ENCODE data around the gene SLC7A8.

The SLC7A8 gene

GRCh38 chr14:23099212-23099861 lies 84.1 kb downstream of the SLC7A8 start:
- no peak overlapping the region for H3K4me3 ChIP-seq (replicated peaks; ENCODE audit: insufficient read depth, low read length)
- no peak overlapping the region for H3K27ac ChIP-seq (replicated peaks)

DNA sequence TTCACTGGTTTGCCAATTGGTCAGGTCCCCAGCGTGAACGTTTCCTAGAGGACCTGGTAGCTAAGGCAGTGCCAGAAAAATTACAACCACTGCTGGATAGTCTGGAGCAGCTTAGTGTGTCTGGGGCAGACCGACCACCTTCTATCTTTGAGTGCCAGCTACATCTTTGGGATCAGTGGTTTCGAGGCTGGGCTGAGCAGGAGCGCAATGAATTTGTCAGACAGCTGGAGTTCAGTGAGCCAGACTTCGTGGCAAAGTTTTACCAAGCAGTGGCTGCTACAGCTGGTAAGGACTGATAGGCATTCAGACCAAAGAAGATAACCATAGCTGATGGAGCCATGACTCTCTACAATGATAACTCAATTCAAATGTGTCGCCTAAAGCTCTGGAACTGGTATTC lies 85.7 kb downstream of the SLC7A8 start:
- no peak for DNase-seq (ENCODE audit: low read depth in 1 of 2, low spot score in 1 of 2)
- Histone ChIP-seq H3K27ac (replicated peaks) (no peak overlapping the region), H3K27me3 (ENCODE audit: insufficient read depth, poor library complexity, severe bottlenecking) (no peaks in the 10 kb centered on the region), H3K4me3 (replicated peaks; ENCODE audit: insufficient read depth, low read length) (no peak overlapping the region)
- TF ChIP-seq GABPA (IDR thresholded peaks at IDR 0.05; ENCODE audit: low read depth): no peak
- TF ChIP-seq SPI1 (IDR thresholded peaks at IDR 0.05; ENCODE audit: borderline replicate concordance, low read depth): no peak
- TF ChIP-seq REST (IDR thresholded peaks at IDR 0.05; ENCODE audit: insufficient replicate concordance, low read depth): no peak
- TF ChIP-seq, protein P1, sequence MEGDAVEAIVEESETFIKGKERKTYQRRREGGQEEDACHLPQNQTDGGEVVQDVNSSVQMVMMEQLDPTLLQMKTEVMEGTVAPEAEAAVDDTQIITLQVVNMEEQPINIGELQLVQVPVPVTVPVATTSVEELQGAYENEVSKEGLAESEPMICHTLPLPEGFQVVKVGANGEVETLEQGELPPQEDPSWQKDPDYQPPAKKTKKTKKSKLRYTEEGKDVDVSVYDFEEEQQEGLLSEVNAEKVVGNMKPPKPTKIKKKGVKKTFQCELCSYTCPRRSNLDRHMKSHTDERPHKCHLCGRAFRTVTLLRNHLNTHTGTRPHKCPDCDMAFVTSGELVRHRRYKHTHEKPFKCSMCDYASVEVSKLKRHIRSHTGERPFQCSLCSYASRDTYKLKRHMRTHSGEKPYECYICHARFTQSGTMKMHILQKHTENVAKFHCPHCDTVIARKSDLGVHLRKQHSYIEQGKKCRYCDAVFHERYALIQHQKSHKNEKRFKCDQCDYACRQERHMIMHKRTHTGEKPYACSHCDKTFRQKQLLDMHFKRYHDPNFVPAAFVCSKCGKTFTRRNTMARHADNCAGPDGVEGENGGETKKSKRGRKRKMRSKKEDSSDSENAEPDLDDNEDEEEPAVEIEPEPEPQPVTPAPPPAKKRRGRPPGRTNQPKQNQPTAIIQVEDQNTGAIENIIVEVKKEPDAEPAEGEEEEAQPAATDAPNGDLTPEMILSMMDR (IDR thresholded peaks at IDR 0.05; ENCODE audit: insufficient read depth, low read length): no peak
- TF ChIP-seq POLR2AphosphoS5 (IDR thresholded peaks at IDR 0.05; ENCODE audit: low read depth): no peak

More at GRCh38 chr14:23099212-23099861, 84.1 kb downstream of the SLC7A8 start:
- TF ChIP-seq POLR2AphosphoS5 (IDR thresholded peaks at IDR 0.05; ENCODE audit: low read depth) (no peak), REST (IDR thresholded peaks at IDR 0.05; ENCODE audit: insufficient replicate concordance, low read depth) (no peak), GABPA (IDR thresholded peaks at IDR 0.05; ENCODE audit: low read depth) (no peak), SPI1 (IDR thresholded peaks at IDR 0.05; ENCODE audit: borderline replicate concordance, low read depth) (no peak)
- TF ChIP-seq, protein P1 (IDR thresholded peaks at IDR 0.05; ENCODE audit: insufficient read depth, low read length): no peak
- no peaks in the 10 kb centered on the region for H3K27me3 ChIP-seq (ENCODE audit: insufficient read depth, poor library complexity, severe bottlenecking)
- no peak for DNase-seq (ENCODE audit: low read depth in 1 of 2, low spot score in 1 of 2)

GRCh38 chr14:23095196-23096108 lies 88.0 kb downstream of the SLC7A8 start, which contains the start of gene C14orf119:
C14orf119 (plus strand) TSS chr14:23095505; CDS start chr14:23097659, 2,154 bp downstream.
- peak; percentile 97 to 100 for DNase-seq (ENCODE audit: low read depth in 1 of 2, low spot score in 1 of 2)
- H3K27me3 ChIP-seq (ENCODE audit: insufficient read depth, poor library complexity, severe bottlenecking): no peaks in the 10 kb centered on the region
- H3K4me3 ChIP-seq (replicated peaks; ENCODE audit: insufficient read depth, low read length): peak within 1 kb of the TSS; percentile 88
- TF ChIP-seq REST (IDR thresholded peaks at IDR 0.05; ENCODE audit: insufficient replicate concordance, low read depth) (peak; percentile 29), SPI1 (IDR thresholded peaks at IDR 0.05; ENCODE audit: borderline replicate concordance, low read depth) (peak; percentile 32; the same call in 1 of the 2 replicates), GABPA (IDR thresholded peaks at IDR 0.05; ENCODE audit: low read depth) (0 out of 2 replicates have a peak, but pooled peaks have one; percentile 25), POLR2AphosphoS5 (IDR thresholded peaks at IDR 0.05; ENCODE audit: low read depth) (peak; percentile 24; the same call in 1 of the 2 replicates)
- TF ChIP-seq, protein P1 (IDR thresholded peaks at IDR 0.05; ENCODE audit: insufficient read depth, low read length): no peak
- H3K27ac ChIP-seq (replicated peaks): peak within 1 kb of the TSS; percentile 97
